Mesenchymal stem cell (in vitro differentiated cells and primary cell): ENCODE data around the gene DNAH14.
"Not testable (repeated sequence)": the region's sequence is repeated elsewhere in the genome, so short reads cannot be mapped to it uniquely, and the experiment has no call there.

Experiments
- DNase-seq: peaks from one replicate; pipeline ENCODE4 v3.0.0-alpha.2; 2013
- H2AFZ ChIP-seq: one replicate; pipeline ENCODE4 v1.6.1; 2013; ENCODE audit warnings: low read depth, mild to moderate bottlenecking, control low read depth, inconsistent platforms, low read length, moderate library complexity
- H2AK5ac ChIP-seq: 2 replicates; pipeline ENCODE4 v1.6.1; 2013; ENCODE audit warnings: low read length, moderate library complexity, mild to moderate bottlenecking, inconsistent platforms; ENCODE audit not compliant: severe bottlenecking
- H2BK120ac ChIP-seq: one replicate; pipeline ENCODE4 v1.6.1; 2013; ENCODE audit warnings: low read depth, mild to moderate bottlenecking, inconsistent platforms, low read length, moderate library complexity
- H2BK12ac ChIP-seq, 2 experiments: one replicate each; pipeline ENCODE4 v1.6.1; 2013; ENCODE audit warnings: inconsistent platforms in 2 of 2, low read length in 2 of 2, mild to moderate bottlenecking in 2 of 2, moderate library complexity in 2 of 2, control low read depth in 1 of 2
- H2BK15ac ChIP-seq: one replicate; pipeline ENCODE4 v1.6.1; 2013; ENCODE audit warnings: mild to moderate bottlenecking, low read depth, inconsistent platforms; ENCODE audit not compliant: poor library complexity, severe bottlenecking
- H2BK5ac ChIP-seq: 2 replicates; pipeline ENCODE4 v1.6.1; 2013; ENCODE audit warnings: low read depth, mild to moderate bottlenecking, low read length, control low read depth, inconsistent platforms; ENCODE audit not compliant: poor library complexity, severe bottlenecking
- H3K14ac ChIP-seq, 2 experiments: one replicate each; pipeline ENCODE4 v1.6.1; 2013; ENCODE audit warnings: inconsistent platforms in 2 of 2, low read length in 2 of 2, control low read depth in 1 of 2, mild to moderate bottlenecking in 1 of 2, moderate library complexity in 1 of 2
- H3K18ac ChIP-seq, 2 experiments: one replicate each; pipeline ENCODE4 v1.6.1; 2013; ENCODE audit warnings: inconsistent platforms in 2 of 2, low read length in 2 of 2, control low read depth in 1 of 2, low read depth in 1 of 2, mild to moderate bottlenecking in 1 of 2
- H3K23ac ChIP-seq, 2 experiments: one replicate each; pipeline ENCODE4 v1.6.1; 2013; ENCODE audit warnings: inconsistent platforms in 2 of 2, low read length in 2 of 2, mild to moderate bottlenecking in 2 of 2, moderate library complexity in 2 of 2, control low read depth in 1 of 2
- H3K27ac ChIP-seq: 2 replicates; pipeline ENCODE4 v1.5.1; 2013; ENCODE audit warnings: mild to moderate bottlenecking, moderate library complexity, low read length, control low read depth, inconsistent platforms; ENCODE audit not compliant: poor library complexity, severe bottlenecking
- H3K27me3 ChIP-seq, 2 experiments: 2 replicates each; pipeline versions ENCODE4 v1.6.1 to v1.7.0; 2013; ENCODE audit warnings: low read length in 2 of 2, mild to moderate bottlenecking in 2 of 2, moderate library complexity in 2 of 2, control low read depth in 1 of 2, inconsistent platforms in 1 of 2; ENCODE audit not compliant: control insufficient read depth in 1 of 2, insufficient read depth in 1 of 2
- H3K36me3 ChIP-seq, 2 experiments: 2 replicates each; pipeline versions ENCODE4 v1.6.1 to v1.7.0; 2013; ENCODE audit warnings: low read length in 2 of 2, control low read depth in 1 of 2, inconsistent platforms in 1 of 2, low read depth in 1 of 2, mild to moderate bottlenecking in 1 of 2; ENCODE audit not compliant: insufficient read depth in 2 of 2, control insufficient read depth in 1 of 2
- H3K4ac ChIP-seq, 2 experiments: one replicate each; pipeline ENCODE4 v1.6.1; 2013; ENCODE audit warnings: inconsistent platforms in 2 of 2, low read length in 2 of 2, mild to moderate bottlenecking in 2 of 2, moderate library complexity in 2 of 2, control low read depth in 1 of 2, low read depth in 1 of 2
- H3K4me1 ChIP-seq: 2 replicates; pipeline ENCODE4 v1.6.1; 2013; ENCODE audit warnings: low read depth, low read length, control low read depth; ENCODE audit not compliant: control insufficient read depth, insufficient read depth
- H3K4me2 ChIP-seq: 2 replicates; pipeline ENCODE4 v1.6.1; 2013; ENCODE audit warnings: low read length, mild to moderate bottlenecking, inconsistent platforms; ENCODE audit not compliant: poor library complexity, severe bottlenecking
- H3K4me3 ChIP-seq, 2 experiments: 2 replicates each; pipeline versions ENCODE4 v1.5.1 to v1.7.0; 2013; ENCODE audit warnings: low read length in 2 of 2, mild to moderate bottlenecking in 2 of 2, control low read depth in 1 of 2, low read depth in 1 of 2; ENCODE audit not compliant: insufficient read depth in 1 of 2
- H3K79me1 ChIP-seq: replicated peaks from 2 replicates; pipeline ENCODE4 v1.6.1; 2013; ENCODE audit warnings: mild to moderate bottlenecking, control low read depth, low read length, inconsistent platforms; ENCODE audit not compliant: poor library complexity, severe bottlenecking
- H3K9ac ChIP-seq: 2 replicates; pipeline ENCODE4 v1.7.0; 2013; ENCODE audit warnings: mild to moderate bottlenecking, low read length, moderate library complexity
- H3K9me3 ChIP-seq: 2 replicates; pipeline ENCODE4 v1.7.0; 2013; ENCODE audit warnings: mild to moderate bottlenecking, low read length; ENCODE audit not compliant: control insufficient read depth
- H4K8ac ChIP-seq: one replicate; pipeline ENCODE4 v1.6.1; 2013; ENCODE audit warnings: inconsistent platforms, mild to moderate bottlenecking, low read length, moderate library complexity
- H4K91ac ChIP-seq: one replicate; pipeline ENCODE4 v1.6.1; 2013; ENCODE audit warnings: mild to moderate bottlenecking, low read length, inconsistent platforms
- WGBS: methylation state at CpG from one replicate; pipeline ENCODE4 v1.1.7; 2013; ENCODE audit warnings: mixed read lengths; 5-methylcytosine and 5-hydroxymethylcytosine counted together

The DNAH14 gene

DNA sequence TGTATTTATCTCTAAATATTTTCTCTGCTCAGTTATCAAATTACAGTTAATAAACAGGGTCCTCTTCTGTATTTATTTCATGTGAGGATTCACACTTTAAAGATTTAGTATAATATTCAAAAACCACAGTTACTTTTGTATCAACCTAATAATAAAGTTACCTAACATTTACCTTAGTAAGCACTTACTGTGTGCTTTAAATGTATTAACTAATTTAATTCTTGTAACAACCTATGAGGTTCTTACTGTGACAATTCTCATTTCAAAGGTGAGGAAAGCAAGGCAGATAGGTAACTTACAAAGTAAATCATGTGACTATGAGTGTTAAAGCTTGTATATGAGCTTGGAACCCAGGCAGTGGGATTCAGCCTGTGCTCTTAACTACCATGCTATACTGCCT lies 30.2 kb downstream of the DNAH14 start:
- no peak overlapping the region for H3K23ac ChIP-seq
- H2AFZ ChIP-seq = no peak overlapping the region
- no peak overlapping the region for H3K4me3 ChIP-seq
- no peak overlapping the region for H3K18ac ChIP-seq
- no peak overlapping the region for H4K91ac ChIP-seq
- no peak overlapping the region for H2BK5ac ChIP-seq
- H3K4me2 ChIP-seq = no peak overlapping the region
- H3K36me3 ChIP-seq = peaks cover 4 to 33% of the 10 kb centered on the region in 2 experiments
- no peak for DNase-seq
- no peak overlapping the region for H3K4ac ChIP-seq
- no peaks in the 10 kb centered on the region for H3K4me1 ChIP-seq
- peaks cover 19% of the 10 kb centered on the region for H3K9me3 ChIP-seq
- no peak overlapping the region for H3K27ac ChIP-seq
- H4K8ac ChIP-seq = no peak overlapping the region
- H3K27me3 ChIP-seq = no peaks in the 10 kb centered on the region
- no peak overlapping the region for H2BK15ac ChIP-seq
- no peak overlapping the region for H2AK5ac ChIP-seq
- H3K9ac ChIP-seq = no peak overlapping the region
- H2BK120ac ChIP-seq = no peak overlapping the region
- H3K79me1 ChIP-seq = peaks cover 10% of the 10 kb centered on the region
- no peak overlapping the region for H3K14ac ChIP-seq
- H2BK12ac ChIP-seq = no peak overlapping the region

- Histone ChIP-seq H3K27me3 (no peaks in the 10 kb centered on the region), H2BK12ac (no peak overlapping the region), H3K4me2 (no peak overlapping the region), H4K91ac (no peak overlapping the region), H3K14ac (no peak overlapping the region), H4K8ac (no peak overlapping the region), H3K9me3 (peaks cover 5% of the 10 kb centered on the region), H3K36me3 (no peaks in the 10 kb centered on the region), H3K27ac (no peak overlapping the region), H3K18ac (no peak overlapping the region), H3K79me1 (peaks cover 2% of the 10 kb centered on the region), H3K4me3 (no peak overlapping the region), H3K23ac (no peak overlapping the region), H3K4me1 (no peaks in the 10 kb centered on the region), H3K4ac (no peak overlapping the region), H2AFZ (no peak overlapping the region), H2BK15ac (no peak overlapping the region), H3K9ac (no peak overlapping the region), H2AK5ac (no peak overlapping the region), H2BK5ac (no peak overlapping the region), H2BK120ac (no peak overlapping the region)
- DNase-seq = no peak
- 93% methylated on average over 5 of the region's 5 CpGs for WGBS
Measured at GRCh38 chr1:224980181-224980580, 50.7 kb downstream of the DNAH14 start.

DNA sequence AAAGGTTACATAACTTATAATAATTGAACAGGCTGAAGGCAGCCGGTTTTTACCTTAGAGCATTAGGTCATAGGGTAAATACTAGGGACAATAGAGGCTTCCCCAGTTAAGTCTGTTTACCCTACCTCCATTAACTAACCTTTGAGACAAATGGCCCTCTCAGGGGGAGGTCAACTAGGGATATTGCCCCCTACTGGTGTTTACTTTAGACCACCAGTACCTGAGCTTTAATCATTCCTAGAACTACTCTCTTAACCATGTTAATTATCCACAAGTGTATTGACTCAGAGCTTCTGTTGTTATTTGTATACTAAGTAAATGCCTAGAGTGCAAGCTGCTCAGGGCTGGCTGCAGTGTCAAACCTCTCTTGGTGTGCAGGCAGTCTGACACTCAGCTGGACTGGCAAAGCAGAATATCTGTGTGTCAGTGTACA lies 52.5 kb downstream of the DNAH14 start:
- H3K4me2 ChIP-seq, H4K8ac ChIP-seq, H3K9ac ChIP-seq, H3K27ac ChIP-seq, H3K4ac ChIP-seq, H2AK5ac ChIP-seq, H4K91ac ChIP-seq, H3K4me3 ChIP-seq, H2BK12ac ChIP-seq, H3K23ac ChIP-seq, H3K36me3 ChIP-seq, H3K9me3 ChIP-seq, H3K14ac ChIP-seq, H2BK5ac ChIP-seq, H3K18ac ChIP-seq, H3K4me1 ChIP-seq, H2AFZ ChIP-seq, H3K79me1 ChIP-seq, DNase-seq, H2BK15ac ChIP-seq, H3K27me3 ChIP-seq, H2BK120ac ChIP-seq: not testable (repeated sequence)
- WGBS = 75% methylated on average over 1 of the region's 1 CpG

- no CpG with 5 or more reads among the region's 6 CpGs for WGBS
- no peaks in the 10 kb centered on the region for H3K36me3 ChIP-seq
- H4K8ac ChIP-seq = no peak overlapping the region
- H3K79me1 ChIP-seq = no peaks in the 10 kb centered on the region
- H2AK5ac ChIP-seq = no peak overlapping the region
- H2BK5ac ChIP-seq = no peak overlapping the region
- H2AFZ ChIP-seq = no peak overlapping the region
- no peaks in the 10 kb centered on the region for H3K27me3 ChIP-seq
- H2BK12ac ChIP-seq = no peak overlapping the region
- no peak overlapping the region for H3K4me2 ChIP-seq
- peaks cover 8% of the 10 kb centered on the region for H3K9me3 ChIP-seq
- H2BK120ac ChIP-seq = no peak overlapping the region
- DNase-seq = no peak
- no peak overlapping the region for H3K14ac ChIP-seq
- H3K4me1 ChIP-seq = no peaks in the 10 kb centered on the region
- H3K18ac ChIP-seq = no peak overlapping the region
- H3K23ac ChIP-seq = no peak overlapping the region
- H3K9ac ChIP-seq = no peak overlapping the region
- H4K91ac ChIP-seq = no peak overlapping the region
- H3K27ac ChIP-seq = no peak overlapping the region
- H2BK15ac ChIP-seq = no peak overlapping the region
- H3K4me3 ChIP-seq = no peak overlapping the region
- H3K4ac ChIP-seq = no peak overlapping the region
Measured at GRCh38 chr1:224988042-224988441, 58.6 kb downstream of the DNAH14 start.
